NCI-H1092 treated with DMSO at 0.1 percent for 48 hours (cell line): ENCODE data around the gene CCT5.
"Not testable (repeated sequence)": the region's sequence is repeated elsewhere in the genome, so short reads cannot be mapped to it uniquely, and the experiment has no call there.

ENCODE experiments used
- DNase-seq: peaks from one replicate; lab custom pipeline; 2025; lab: John Stamatoyannopoulos, UW

The CCT5 gene

DNA sequence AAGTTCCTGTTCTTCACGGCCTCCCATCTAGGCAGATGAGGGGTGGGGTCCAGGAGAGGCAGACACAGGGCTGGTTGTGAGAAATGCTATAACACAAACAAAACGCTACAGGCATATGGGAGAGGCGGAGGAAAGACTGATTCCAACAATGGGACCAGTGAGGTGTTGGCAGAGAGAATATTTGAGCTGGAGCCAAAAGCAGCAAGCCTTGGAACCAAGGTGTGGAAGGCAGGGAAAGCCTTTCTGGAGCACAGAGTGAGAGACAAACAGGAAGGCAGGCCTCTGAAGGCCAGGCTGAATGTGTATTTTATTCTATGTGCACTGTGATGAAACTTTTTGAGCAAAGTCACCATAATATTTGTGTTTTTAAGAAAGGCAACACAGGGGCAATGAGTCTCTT lies 3.3 kb upstream of the CCT5 start:
- DNase-seq: no peak

DNA sequence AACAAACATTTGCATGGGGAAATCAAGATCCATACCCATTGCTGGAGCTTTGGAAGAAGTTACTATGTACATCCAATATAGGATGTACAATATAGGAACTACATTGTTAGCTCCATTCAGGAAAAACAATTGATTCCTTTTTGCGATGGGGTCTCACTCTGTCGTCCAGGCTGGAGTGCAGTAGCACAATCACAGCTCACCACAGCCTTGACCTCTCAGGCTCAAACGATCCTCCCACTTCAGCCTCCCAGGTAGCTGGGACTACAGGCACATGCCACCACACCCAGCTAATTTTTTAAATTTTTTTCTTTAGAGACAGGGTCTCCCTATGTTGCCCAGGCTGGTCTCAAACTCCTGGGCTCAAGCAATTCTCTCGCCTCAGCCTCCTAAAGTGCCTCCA lies 2.9 kb upstream of the CCT5 start:
- not testable (repeated sequence) for DNase-seq

DNA sequence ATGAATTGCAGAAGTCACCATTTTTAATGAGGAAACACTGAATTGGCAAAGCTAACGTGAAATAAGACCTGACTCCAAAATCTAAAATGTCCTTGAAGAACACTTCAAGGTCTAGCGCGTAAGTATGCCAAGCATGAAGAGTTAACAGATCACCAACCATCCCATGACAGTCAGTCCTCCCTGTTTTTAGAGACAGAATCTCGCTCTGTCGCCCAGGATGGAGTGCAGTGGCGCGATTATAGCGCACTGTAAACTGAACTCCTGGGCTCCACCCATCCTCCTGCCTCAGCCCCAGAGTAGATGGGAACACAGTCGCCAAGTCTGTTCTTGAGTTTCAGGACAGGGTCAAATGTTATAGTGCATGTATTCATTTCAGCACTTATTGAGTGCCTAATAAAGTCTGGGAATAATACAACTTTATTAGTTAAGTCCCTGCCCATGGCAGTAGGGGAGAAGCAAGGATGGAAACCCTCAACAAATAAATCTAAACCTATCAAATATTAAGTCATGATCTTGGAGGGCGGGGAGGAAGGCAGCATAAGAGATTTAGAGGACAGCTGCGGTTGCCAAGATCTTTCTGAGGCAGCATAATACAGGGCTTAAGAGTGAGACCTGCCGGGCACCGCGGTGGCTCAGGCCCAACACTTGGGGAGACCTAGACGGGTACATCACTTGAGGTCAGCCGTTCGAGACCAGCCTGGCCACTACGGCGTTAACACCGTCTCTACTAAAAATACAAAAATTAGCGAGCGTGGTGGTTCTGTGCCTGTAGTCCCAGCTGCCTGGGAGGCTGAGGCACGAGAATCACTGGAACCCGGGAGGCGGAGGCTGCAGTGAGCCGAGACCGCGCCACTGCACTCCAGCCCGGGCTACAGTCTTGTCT lies 1.5 kb upstream of the CCT5 start:
- no peak for DNase-seq

- no peak for DNase-seq
These were observed 761 bp downstream of the CCT5 start for GRCh38 chr5:10250806-10251276.

- DNase-seq: no peak
These were observed 1.3 kb downstream of the CCT5 start for GRCh38 chr5:10251405-10251804.

- no peak for DNase-seq
These were observed 3.3 kb downstream of the CCT5 start for GRCh38 chr5:10253390-10253789.

GRCh38 chr5:10254686-10255085 lies 4.6 kb downstream of the CCT5 start:
- no peak for DNase-seq

GRCh38 chr5:10257870-10258269 lies 7.8 kb downstream of the CCT5 start:
- no peak for DNase-seq

DNA sequence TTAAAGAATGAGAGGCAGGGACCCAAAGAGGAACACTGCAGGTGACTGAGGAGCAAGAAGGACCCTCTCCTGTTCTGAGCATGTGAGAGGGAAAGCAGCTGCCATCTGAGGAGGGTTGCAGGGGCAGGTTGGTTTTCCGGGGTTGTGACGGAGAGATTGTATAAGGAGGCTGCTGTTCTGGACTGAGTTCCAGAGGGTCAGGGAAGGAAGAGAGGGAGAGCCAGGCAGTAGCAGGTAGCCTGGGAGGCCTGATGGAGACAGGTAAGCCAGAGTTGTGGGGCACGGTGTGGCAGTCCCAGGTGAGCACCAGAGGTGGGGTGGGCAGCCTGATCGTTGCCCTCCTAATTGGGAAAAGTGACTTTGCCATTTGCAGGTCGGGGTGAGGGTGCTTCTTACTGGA lies 9.8 kb downstream of the CCT5 start:
- DNase-seq: no peak

- DNase-seq: no peak
These were observed 11.0 kb downstream of the CCT5 start for GRCh38 chr5:10261065-10261464.

DNA sequence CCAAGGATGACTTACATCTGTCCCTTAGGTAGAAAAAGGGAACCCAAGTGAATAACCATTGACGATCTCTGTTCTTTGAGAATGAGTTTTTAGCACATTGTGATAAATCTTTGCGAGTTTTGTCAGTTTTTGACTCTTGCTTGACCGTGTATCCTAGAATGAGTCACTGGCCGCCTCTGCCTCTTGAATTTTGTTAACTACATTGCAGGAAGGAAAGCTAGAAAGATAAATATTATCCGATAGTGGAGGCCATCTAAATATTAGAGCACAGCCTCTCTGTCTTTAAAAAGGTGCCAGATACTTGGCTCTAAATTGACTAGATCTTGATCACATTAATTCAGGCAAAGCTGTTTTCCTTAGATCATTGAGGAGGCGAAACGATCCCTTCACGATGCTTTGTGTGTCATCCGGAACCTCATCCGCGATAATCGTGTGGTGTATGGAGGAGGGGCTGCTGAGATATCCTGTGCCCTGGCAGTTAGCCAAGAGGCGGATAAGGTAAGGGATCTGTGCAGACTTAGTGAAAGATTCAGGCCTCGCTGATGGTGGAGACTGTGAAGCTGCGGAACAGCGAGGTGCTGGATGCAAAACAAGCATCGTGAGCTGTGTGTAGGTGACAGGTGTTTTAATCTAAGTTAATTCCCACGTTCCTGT lies 12.2 kb downstream of the CCT5 start:
- DNase-seq: no peak

GRCh38 chr5:10262995-10263394 lies 12.9 kb downstream of the CCT5 start:
- no peak for DNase-seq

DNA sequence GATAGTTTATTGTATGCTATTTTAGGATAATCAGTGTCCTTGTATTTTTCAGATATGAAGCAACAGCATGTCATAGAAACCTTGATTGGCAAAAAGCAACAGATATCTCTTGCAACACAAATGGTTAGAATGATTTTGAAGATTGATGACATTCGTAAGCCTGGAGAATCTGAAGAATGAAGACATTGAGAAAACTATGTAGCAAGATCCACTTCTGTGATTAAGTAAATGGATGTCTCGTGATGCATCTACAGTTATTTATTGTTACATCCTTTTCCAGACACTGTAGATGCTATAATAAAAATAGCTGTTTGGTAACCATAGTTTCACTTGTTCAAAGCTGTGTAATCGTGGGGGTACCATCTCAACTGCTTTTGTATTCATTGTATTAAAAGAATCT lies 14.5 kb downstream of the CCT5 start:
- no peak for DNase-seq

GRCh38 chr5:10265245-10266109 lies 15.4 kb downstream of the CCT5 start:
- no peak for DNase-seq

DNA sequence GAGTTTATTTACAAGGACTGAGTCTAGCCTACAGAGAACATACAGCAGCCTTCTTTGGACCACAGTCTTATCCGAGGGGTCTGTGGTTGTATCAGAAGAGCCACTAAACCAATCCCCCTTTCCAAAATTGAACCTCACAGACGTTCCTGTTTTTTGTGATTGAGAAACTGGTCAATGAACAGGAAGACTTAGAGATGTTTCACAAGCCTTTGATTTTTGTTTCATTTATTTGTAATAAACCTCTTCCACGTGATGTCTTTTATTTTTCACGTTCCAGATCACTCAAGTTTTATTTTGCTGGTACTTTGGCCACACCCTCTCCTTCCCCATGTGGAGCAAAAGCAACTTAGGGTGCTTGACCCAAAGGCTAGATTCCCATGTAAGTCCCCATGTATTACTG lies 16.1 kb downstream of the CCT5 start:
- no peak for DNase-seq

DNA sequence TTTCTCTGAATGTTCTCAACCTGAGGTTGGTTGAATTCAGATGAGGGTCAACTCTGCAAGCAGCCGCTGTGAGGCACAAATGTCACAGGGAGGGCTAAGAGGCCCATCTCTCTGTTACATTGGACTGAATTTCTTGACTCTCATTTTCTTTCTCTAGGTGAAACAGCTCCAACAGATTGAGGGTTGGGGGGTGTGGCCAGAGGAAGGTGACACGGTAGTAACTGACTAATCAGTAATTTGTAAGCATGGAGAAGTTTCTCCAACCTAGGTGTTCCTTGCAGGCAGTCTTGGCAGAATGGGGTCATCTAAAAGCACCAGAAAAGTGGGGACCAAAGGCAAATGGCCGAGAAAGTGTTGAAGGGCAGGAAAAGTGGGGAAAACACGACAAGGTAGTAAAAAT lies 16.8 kb downstream of the CCT5 start:
- no peak for DNase-seq

DNA sequence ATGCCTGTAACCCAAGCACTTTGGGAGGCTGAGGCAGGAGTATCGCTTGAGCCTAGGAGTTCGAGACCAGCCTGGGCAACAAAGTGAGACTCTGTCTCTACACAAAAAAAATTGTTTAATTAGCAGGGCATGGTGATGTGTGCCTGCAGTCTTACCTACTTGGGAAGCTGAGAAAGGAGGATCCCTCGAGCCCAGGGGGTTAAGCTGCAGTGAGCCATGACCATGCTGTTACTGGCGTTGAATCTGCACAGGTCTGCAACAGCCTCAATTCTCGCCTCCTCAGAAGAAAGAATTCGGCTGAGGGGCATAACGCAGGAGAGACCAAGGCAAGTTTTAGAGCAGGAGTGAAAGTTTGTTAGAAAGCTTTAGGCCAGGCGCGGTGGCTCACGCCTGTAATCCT lies 18.0 kb downstream of the CCT5 start:
- no peak for DNase-seq

DNA sequence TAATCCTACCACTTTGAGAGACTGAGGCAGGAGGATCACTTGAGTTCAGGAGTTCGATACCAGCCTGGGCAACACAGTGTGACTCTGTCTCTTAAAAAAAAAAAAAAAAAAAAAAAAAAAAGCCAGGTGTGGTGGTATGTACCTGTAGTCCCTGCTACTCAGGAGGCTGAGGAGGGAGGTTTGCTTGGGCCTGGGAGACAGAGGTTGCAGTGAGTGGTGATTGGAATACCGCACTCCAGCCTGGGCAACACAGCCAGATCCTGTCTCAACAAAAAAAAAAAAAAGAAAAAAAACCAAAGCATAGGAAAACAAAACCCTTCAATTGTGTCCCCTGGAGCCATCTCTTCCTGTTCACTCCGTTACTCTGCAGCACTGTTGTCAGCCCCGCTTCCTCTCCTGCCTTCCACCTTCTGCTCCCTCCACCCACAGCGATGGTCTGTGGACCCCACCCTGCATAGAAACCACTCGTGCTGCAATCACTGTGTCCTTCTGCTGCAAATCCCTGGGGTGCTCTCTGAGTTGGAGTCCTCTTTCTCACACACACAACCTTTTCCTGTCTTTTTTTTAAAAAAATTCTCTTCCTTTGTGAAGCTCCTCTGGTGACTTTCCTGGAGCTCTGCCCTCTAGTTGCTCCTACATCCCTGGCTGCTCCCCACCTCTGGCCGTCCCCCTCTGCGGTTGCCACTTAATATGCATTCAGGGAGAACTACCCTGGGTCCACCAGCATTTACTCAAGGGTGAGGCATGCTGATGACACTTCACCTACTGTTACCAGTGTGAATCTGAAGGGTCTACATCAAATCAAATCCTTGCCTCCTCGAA lies 22.2 kb downstream of the CCT5 start:
- no peak for DNase-seq

- DNase-seq: not testable (repeated sequence)
These were observed 22.8 kb downstream of the CCT5 start for GRCh38 chr5:10272875-10273209.

GRCh38 chr5:10275460-10275859 lies 25.4 kb downstream of the CCT5 start:
- no peak for DNase-seq

DNA sequence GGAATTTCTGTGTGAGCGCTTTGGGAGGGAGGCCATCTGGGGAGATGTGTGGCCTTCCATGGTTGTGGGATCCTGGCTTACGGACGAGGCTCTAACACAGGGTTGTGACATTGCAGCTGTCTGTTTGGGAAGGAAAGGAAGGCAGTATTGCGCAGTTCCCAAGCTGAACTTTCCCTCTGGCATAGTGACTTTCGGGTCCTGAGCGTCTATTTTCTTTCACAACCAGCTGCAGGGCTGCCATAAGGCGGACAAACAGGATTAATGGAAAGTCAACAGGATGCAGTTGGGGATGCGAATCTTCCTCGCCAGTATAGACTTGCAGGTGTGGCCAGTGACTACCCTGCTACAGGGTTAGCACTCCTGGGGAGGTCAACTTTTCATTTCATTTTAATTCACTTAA lies 25.9 kb downstream of the CCT5 start:
- DNase-seq: no peak

- no peak for DNase-seq
These were observed 26.6 kb downstream of the CCT5 start for GRCh38 chr5:10276691-10277090.
